ENCODE data around the gene PTGR1.
"Not testable (repeated sequence)": the region's sequence is repeated elsewhere in the genome, so short reads cannot be mapped to it uniquely, and the experiment has no call there.

The PTGR1 gene

GRCh38 chr9:111613436-111614040, 14.1 kb upstream of the PTGR1 start:
- no peak for DNase-seq (ENCODE audit: low read depth)

- no peak for DNase-seq (ENCODE audit: low read depth)
Measured at GRCh38 chr9:111610845-111611244, 11.4 kb upstream of the PTGR1 start.

- DNase-seq (ENCODE audit: low read depth): no peak
Measured at GRCh38 chr9:111610149-111610548, 10.7 kb upstream of the PTGR1 start.

- DNase-seq (ENCODE audit: low read depth): no peak
Measured at GRCh38 chr9:111605041-111605559, 5.7 kb upstream of the PTGR1 start.

DNA sequence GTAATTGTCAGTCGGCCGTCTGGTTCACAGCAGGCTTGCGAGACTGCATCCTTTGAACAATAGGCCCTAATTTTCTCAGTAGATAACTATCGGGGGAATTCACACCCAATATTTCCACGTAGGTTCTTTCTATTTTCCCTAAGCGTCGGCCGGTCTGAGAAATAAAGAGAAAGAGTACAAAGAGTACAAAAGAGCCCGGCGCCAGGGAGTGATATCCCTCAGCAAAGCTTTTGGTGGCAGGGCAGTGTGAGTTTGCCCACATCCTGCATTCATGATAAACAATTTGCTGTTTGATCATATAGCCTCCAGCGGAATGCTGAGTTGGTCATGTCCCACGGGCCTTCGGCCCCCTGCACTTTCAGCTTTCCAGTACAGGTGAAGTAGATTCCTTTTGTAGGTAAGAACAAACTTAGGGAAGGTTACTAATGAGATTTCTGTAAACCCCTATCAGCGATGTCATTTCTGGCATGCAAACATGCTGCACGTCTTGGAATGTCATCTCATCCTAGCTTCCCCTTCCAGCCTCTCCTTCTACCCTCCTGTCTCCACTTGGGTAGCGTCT, 4.7 kb upstream of the PTGR1 start:
- DNase-seq (ENCODE audit: low read depth): no peak

DNA sequence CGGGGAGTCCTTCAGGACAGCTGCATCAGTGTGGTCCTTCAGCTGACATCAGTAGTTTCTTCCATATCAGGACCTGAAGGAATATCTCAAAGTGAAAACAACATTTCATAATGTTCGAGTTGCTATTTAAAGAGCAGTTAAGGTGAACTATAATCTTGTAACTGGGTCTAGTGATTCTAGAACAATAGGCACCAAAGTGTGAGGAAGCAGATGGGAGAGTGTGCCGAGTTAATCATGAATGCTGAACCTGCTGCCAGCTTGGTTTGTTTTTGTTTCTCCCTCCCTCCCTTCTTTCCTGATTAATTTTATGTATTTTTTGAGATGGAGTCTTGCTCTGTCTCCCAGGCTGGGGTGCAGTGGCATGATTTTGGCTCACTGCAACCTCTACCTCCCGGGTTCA, 3.6 kb upstream of the PTGR1 start:
- no peak for DNase-seq (ENCODE audit: low read depth)

GRCh38 chr9:111601237-111602018, 2.0 kb upstream of the PTGR1 start:
- DNase-seq (ENCODE audit: low read depth): no peak

GRCh38 chr9:111599955-111600343, 502 bp upstream of the PTGR1 start:
- no peak for DNase-seq (ENCODE audit: low read depth)

DNA sequence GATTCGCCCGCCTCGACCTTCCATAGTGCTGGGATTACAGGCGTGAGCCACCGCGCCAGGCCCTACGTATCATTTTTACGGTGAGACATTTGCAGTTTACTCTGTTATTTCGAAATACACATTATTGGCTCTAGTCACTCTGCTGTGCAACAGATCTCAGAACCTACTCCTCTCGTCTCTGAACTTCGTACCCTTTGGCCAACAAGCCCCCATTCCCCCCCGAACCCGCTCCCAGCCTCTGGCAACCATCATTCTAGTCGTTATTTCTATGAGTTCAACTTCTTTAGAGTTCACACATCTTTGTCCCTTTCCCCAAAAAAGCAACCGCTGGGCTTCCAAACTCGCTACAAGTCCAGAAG, 735 bp downstream of the PTGR1 start:
- no peak for DNase-seq (ENCODE audit: low read depth)

DNA sequence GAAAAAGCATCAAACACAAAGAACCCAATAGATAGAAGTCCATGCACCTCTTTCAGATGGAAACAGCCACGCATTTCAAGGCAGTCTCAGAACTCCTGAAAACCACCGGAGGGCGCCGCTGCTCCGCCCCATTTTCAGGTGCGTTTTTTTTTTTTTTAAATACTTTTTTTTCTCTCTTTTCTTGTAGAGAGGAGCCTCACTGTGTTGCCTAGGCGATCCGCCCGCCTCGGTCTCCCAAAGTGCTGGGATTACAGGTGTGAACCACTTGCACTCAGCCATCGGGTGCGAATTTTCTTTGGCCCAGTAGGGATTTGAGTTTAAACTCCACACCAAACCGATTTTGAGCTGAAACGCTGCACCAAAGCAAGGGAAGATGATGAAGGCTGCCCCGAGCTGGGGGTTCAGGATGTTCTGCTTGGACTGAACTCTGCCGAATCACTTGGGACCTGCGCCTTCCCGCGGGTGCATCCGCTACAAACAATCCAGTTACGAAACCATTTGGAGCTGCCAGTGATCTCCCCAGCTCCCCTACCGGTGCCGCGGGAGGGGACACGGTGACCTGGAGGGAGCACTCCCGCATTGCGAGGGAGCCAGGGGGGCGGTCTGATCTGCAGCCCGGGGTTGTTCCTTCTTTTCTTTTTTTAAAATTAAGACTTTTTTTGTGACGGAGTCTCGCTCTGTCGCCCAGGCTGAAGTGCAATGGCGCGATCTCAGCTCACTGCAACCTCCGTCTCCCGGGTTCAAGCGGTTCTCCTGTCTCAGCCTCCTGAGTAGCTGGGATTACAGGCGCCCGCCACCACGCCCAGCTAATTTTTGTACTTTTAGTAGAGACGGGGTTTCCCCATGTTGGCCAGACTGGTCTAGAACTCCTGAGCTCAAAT, 1.4 kb downstream of the PTGR1 start:
- no peak for DNase-seq (ENCODE audit: low read depth)

GRCh38 chr9:111588846-111589245, 10.6 kb downstream of the PTGR1 start:
- no peak for DNase-seq (ENCODE audit: low read depth)

DNA sequence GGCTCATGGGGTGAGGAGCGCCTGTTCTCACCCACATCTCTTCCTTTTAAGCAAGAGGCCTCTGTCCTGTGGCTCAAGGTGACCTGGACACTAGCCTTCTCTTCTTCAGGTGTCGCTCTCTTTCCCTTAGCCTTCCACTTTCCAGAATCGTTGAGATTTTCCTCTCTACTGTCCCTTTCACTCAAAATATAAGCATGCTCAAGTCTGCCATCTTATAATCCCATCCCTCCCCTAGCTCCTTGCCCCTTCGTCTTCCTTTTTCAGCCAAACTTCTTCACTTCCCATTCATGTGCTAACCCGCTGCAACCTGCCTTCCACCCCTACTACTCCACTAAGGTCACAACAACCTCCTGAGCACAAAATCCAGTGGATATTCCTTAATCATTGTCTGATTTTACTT, 13.1 kb downstream of the PTGR1 start:
- DNase-seq (ENCODE audit: low read depth): no peak

DNA sequence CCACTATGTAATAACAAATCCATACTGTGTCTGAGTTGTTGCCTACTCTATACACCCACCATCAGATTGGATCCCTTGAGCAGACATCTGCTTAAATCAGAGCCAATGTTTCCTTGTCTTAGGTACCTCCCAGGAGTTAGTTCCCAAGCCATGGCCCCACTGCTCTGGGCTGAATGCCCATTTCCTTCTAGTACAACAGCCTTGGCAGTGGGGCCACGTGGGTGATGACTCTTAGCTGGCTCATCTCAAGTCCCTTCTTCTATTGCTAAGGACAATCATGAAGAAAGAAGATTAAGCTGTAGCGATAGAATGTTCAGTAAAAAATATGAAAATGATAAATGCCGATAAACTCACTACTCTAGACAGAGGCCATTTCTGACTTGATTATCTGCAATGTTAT, 16.6 kb downstream of the PTGR1 start:
- no peak for DNase-seq (ENCODE audit: low read depth)

GRCh38 chr9:111572950-111573604, 26.4 kb downstream of the PTGR1 start:
- no peak for DNase-seq (ENCODE audit: low read depth)

DNA sequence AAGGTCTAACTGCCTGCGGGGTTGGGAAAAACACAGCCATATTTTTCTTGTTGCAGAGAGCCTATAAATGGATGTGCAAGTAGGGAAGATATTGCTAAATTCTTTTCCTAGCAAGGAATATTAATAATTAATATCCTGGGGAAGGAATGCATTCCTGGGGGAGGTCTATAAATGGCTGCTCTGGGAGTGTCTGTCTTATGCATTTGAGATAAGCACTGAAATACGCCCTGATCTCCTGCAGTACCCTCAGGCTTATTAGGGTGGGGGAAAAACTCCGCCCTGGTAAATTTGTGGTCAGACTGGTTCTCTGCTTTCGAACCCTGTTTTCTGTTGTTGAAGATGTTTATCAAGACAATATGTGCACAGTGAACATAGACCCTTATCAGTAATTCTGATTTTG, 31.3 kb downstream of the PTGR1 start:
- DNase-seq (ENCODE audit: low read depth): not testable (repeated sequence)

- no peak for DNase-seq (ENCODE audit: low read depth)
Measured at GRCh38 chr9:111566234-111566633, 33.2 kb downstream of the PTGR1 start.

GRCh38 chr9:111561165-111561719, 38.2 kb downstream of the PTGR1 start:
- no peak for DNase-seq (ENCODE audit: low read depth)

- DNase-seq (ENCODE audit: low read depth): no peak
Measured at GRCh38 chr9:111559000-111559610, 40.3 kb downstream of the PTGR1 start.

DNA sequence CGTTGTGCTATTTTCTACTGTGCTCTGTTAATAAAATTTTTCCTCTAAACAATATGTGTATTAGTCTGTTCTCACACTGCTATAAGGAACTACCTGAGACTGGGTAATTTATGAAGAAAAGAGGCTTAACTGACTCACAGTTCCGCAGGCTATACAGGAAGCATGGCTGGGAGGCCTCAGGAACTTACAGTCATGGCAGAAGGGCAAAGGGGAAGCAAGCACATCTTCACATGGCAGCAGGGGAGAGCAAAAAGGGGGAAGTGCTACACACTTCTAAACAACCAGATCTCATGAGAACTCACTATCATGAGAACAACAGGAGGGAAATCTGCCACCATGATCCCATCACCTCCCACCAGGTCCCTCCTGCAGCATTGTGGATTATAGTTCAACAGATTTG, 44.0 kb downstream of the PTGR1 start:
- DNase-seq (ENCODE audit: low read depth): not testable (repeated sequence)

DNA sequence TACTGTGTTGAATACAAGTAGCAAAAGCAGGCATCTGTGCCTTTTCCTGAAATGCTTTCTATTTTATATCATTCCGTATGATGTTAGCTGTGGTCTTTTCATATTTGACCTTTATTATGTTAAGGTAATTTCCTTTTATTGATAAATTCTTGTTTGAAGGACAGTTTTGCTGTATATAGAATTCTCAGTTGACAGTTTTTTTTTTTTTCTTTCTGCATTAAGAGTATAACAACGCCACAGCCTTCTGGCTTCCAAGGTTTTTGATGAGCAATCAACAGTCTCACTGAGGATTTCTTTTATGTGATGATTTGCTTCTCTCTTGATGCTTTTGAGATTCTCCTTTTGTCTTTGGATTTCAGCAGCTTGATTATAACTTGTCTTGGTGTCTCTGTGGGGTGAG, 50.8 kb downstream of the PTGR1 start:
- DNase-seq (ENCODE audit: low read depth): no peak

Measured in stimulated activated CD8-positive, alpha-beta memory T cell treated with anti-CD3 and anti-CD28 coated beads, Interleukin-15, amount 100 ng/mL, for 24 hours (primary cell).